ENCODE measurements around the gene MAN2B2. TPM values are rescaled to one million over a fixed set of nuclear protein-coding genes. Genes with fewer than 3 reads are reported as not detected.
A peak's percentile ranks its signal among the peaks of the same experiment; 100 is the strongest.

MAN2B2 gene
- total and polyA plus RNA-seq, 8 donors = 12.7 to 22.9 (median 17.1) TPM

DNA sequence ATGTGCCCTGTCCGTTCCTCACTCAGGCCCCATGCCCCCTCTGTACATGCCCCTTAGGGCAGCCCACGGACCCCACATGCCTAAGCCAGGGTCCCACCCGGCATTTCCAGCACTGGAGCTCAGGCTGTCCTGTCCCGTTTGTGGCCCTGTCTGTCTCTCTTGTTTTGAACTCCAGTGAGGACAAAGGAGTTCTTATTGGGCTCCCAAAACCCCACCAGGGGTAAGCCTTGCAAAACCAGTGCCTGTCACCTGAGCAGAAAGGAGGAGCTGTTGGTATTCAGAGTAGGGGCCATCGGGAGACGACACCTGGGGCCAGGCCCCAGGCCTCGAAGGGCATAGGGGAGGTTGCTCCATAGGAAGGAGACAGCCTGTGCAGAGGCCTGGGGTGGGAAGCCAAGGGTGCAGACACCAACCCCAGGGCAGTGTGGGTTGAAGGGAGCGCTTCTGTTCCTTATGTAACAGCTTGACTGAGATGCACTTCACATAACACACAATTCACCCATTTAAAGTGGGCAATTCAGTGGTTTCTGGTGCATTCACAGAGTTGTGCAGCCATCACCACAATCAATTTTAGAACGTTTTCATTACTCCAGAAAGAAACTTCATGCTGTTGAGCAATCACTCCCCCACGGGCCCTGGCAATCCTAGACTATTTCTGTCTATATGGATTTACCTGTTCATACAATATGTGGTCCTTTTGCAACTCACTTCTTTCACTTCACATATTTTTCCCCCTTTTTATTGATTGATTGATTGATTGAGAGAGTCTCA lies 31.7 kb downstream of the MAN2B2 start:
- no peaks in the 10 kb centered on the region for H3K9me3 ChIP-seq
- 85 to 90% methylated on average over 10 of the region's 10 CpGs for WGBS, 2 donors
- FAIRE-seq (no peak), DNase-seq (peak in 1 of 6 donors; percentile 35), ATAC-seq (no peak)
- H3K36me3 ChIP-seq = peaks cover 0 to 21% (median 5%) of the 10 kb centered on the region in 3 donors
- H3K4me1 ChIP-seq = no peaks in the 10 kb centered on the region
- no peak for TF ChIP-seq CTCF (IDR thresholded peaks at IDR 0.05)
- H3K4me3 ChIP-seq = no peak overlapping the region
- intact Hi-C loops (cut with DNase I) = no loop called here
- H3K27me3 ChIP-seq = no peaks in the 10 kb centered on the region
- no peak overlapping the region for H3K27ac ChIP-seq

DNA sequence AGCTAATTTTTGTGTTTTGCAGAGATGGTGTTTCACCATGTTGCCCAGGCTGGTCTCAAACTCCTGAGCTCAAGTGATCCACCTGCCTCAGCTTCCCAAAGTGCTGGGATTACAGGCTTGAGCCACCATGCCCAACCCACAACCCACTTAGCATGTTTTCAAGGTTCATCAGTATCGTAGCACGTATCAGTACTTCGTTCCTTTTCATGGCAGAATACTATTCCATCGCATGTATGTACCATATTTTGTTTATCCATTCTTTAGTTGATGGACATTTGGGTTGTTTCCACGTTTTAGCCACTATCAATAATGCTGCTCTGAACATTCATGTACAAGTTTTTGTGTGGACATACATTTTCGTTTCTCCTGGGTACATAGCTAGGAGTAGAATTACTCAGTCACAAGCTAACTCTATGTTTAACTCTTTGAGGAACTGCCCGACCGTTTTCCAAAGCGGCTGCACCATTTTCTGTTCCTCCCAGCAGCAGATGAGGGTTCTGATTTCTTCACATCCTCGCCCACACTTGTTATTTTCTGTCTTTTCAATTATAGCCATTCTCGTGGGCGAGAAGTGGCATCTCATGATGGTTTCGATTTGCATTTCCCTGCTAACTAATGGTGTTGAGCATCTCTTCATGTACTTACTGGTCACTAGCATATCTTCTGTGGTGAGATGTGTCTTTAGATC lies 32.5 kb downstream of the MAN2B2 start:
- Histone ChIP-seq H3K36me3 (peaks cover 0 to 23% (median 5%) of the 10 kb centered on the region in 3 donors), H3K4me3 (no peak overlapping the region), H3K4me1 (no peaks in the 10 kb centered on the region), H3K27me3 (no peaks in the 10 kb centered on the region), H3K27ac (no peak overlapping the region), H3K9me3 (no peaks in the 10 kb centered on the region)
- DNase-seq (peak in 1 of 6 donors; percentile 0), FAIRE-seq (no peak), ATAC-seq (no peak)
- TF ChIP-seq CTCF (IDR thresholded peaks at IDR 0.05) = no peak
- 93 to 95% methylated on average over 13 of the region's 13 CpGs for WGBS, 2 donors
- intact Hi-C loops (cut with DNase I) = no loop called here

DNA sequence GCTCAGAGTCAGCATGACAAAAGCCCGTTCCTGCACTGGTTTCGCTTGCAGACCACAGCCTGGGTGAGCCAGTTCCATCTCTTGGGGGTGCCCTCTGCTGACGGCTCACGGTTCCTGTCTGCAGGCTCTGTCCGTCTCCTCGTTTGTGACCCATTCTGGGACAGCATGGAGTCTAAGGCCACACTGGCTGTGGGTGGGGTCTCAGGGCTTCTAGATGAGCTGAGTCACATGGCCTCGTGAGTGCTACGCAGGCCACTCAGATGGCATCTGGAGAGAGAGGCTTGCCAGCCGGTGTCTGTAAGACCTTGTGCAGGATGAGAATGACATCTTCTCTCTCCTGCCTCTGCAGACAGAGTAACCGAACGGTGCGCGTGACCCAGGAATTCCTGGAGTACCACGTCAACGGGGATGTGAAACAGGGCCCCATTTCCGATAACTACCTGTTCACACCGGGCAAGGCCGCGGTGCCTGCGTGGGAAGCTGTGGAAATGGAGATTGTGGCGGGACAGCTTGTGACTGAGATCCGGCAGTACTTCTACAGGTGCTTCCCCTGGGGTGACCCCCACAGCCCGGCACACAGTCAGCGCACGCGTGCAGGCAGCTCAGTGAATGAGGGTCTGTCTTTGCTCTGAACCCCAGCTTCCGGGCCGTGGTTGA lies 33.9 kb downstream of the MAN2B2 start:
- H3K27me3 ChIP-seq = no peaks in the 10 kb centered on the region
- no peaks in the 10 kb centered on the region for H3K9me3 ChIP-seq
- H3K4me3 ChIP-seq = no peak overlapping the region
- intact Hi-C loops (cut with DNase I) = no loop called here
- peaks cover 0 to 23% (median 5%) of the 10 kb centered on the region in 3 donors for H3K36me3 ChIP-seq
- ATAC-seq (no peak), FAIRE-seq (no peak), DNase-seq (peak in 1 of 6 donors; percentile 35)
- TF ChIP-seq CTCF (IDR thresholded peaks at IDR 0.05) = no peak
- H3K27ac ChIP-seq = no peak overlapping the region
- no peaks in the 10 kb centered on the region for H3K4me1 ChIP-seq
- WGBS, 2 donors = 92% methylated on average over 28 of the region's 28 CpGs

DNA sequence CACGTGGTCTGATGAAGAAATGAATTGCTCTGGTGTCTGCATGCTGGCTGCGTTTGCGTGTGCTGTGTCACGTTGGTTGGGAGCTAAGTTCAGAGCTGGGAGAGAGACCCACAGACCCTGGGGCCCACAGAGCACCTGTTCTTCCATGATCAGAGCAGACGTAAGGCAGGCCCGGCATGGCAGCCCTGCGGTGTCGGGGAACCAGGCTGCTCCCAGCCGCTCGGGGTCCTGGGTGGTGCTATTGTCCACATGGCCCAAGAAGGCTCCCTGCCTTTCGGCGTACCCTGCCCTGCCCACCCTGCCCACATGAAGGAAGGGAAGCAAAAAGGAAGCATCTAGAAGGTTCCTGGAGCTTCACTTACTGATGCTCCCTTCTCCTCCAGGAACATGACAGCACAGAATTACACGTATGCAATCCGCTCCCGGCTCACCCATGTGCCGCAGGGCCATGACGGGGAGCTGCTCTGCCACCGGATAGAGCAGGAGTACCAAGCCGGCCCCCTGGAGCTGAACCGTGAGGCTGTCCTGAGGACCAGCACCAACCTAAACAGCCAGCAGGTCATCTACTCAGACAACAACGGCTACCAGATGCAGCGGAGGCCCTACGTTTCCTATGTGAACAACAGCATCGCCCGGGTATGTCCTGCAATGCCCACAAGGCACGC lies 34.6 kb downstream of the MAN2B2 start:
- peaks cover 0 to 23% (median 5%) of the 10 kb centered on the region in 3 donors for H3K36me3 ChIP-seq
- 94% methylated on average over 26 of the region's 26 CpGs for WGBS, 2 donors
- H3K9me3 ChIP-seq = no peaks in the 10 kb centered on the region
- no peaks in the 10 kb centered on the region for H3K27me3 ChIP-seq
- no peak overlapping the region for H3K4me3 ChIP-seq
- no peak for TF ChIP-seq CTCF (IDR thresholded peaks at IDR 0.05)
- no peak for FAIRE-seq
- intact Hi-C loops (cut with DNase I) = no loop called here
- H3K4me1 ChIP-seq = no peaks in the 10 kb centered on the region
- DNase-seq = peak in 1 of 6 donors; percentile 47
- no peak for ATAC-seq
- H3K27ac ChIP-seq = no peak overlapping the region
